ENCODE measurements around the gene PSME1.

The PSME1 gene

DNA sequence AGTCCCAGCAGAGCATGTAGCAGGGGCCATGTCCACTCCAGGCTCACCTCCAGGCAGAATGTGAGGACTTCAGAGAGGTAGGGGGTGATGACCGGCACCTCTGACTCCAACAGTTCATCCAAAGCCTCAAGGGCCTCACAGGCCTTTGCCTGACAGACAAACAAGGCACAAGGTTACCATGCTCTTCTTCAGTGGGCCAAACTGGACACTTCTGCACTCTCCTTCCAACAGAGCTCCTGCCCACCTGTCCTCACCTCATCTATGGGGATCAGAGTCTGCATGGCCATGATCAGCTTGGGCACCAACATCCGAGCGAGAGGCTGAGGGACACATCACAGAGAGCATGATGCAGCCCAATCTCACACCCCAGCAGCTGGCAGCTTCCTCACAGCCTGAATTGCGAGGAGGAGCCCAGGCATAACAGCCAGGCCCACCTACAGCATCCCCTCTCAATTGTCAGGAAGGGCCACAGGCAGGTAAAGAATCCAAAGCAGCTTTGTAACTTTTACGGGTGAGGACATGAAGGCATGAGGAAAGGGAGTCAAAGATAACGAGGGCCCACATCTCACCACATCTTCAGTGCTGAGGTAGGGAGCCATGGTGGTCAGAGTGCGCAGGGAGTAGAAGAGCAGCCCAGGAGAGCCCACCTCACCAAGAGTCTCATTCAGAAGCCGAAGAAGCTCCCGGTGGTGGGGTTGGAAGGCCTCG lies 51.0 kb downstream of the PSME1 start:
- no peak for TF ChIP-seq ZNF274 (IDR thresholded peaks at IDR 0.05; ENCODE audit: low read depth, low read length)
- H3K4me3 ChIP-seq (ENCODE audit: low read length) = no peak overlapping the region; the same call in 1 of the 2 replicates

DNA sequence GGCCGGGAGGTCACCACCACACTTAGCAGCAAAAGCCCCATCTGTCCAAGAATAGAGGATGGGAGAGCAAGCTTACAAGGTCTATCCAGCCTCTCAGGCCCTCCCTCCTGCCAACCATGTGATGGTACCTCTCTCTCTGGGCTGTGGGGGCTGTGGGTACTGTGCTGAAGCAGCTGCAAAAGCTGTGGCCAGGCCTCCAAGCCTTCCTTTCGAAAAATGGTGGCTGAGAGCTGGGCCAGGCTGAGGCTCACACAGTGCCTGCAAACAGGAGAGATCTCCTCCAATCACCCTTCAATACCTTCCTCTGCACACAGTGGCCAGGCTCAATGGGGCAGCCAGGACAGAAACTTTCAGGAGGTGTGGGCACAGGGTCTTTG lies 51.5 kb downstream of the PSME1 start:
- peak overlapping the region; percentile 72 for H3K4me3 ChIP-seq (ENCODE audit: low read length)
- TF ChIP-seq ZNF274 (IDR thresholded peaks at IDR 0.05; ENCODE audit: low read depth, low read length) = no peak
